ENCODE data around the gene RAD51D.

The RAD51D gene

GRCh38 chr17:35051183-35051578, 68.5 kb downstream of the RAD51D start:
- Histone ChIP-seq H3K9me3 (replicated peaks in 1 of 2; ENCODE audit: control insufficient read depth in 2 of 2, insufficient read depth in 1 of 2, low read depth in 1 of 2, low read length in 2 of 2) (no peaks in the 10 kb centered on the region), H2BK5ac (ENCODE audit: low read length) (no peak overlapping the region), H3K79me1 (ENCODE audit: low read depth, low read length) (no peaks in the 10 kb centered on the region), H3K27ac (replicated peaks; ENCODE audit: low read length) (no peak overlapping the region), H4K8ac (ENCODE audit: low read depth, low read length) (no peak overlapping the region), H3K27me3 (ENCODE audit: control insufficient read depth in 3 of 3, insufficient read depth in 3 of 3, low read depth in 1 of 3, low read length in 3 of 3) (no peaks in the 10 kb centered on the region), H4K91ac (ENCODE audit: low read depth, low read length, poor library complexity) (no peak overlapping the region), H3K23ac (ENCODE audit: low read depth, low read length, poor library complexity) (no peak overlapping the region), H2AK5ac (ENCODE audit: low read depth, low read length) (no peak overlapping the region), H3K4me3 (ENCODE audit: low read length in 2 of 2) (no peak overlapping the region), H2BK15ac (ENCODE audit: low read length) (no peak overlapping the region), H3K9ac (ENCODE audit: low read depth, low read length, poor library complexity) (no peak overlapping the region), H3K4me1 (ENCODE audit: control insufficient read depth in 2 of 2, insufficient read depth in 1 of 2, low read depth in 1 of 2, low read length in 2 of 2) (peaks cover 3 to 4% of the 10 kb centered on the region in 2 donors), H2AFZ (ENCODE audit: low read length) (no peak overlapping the region), H3K36me3 (replicated peaks in 1 of 2; ENCODE audit: control insufficient read depth in 2 of 2, insufficient read depth in 2 of 2, low read length in 2 of 2) (no peaks in the 10 kb centered on the region), H3K18ac (ENCODE audit: low read length) (no peak overlapping the region), H3K4me2 (ENCODE audit: insufficient read depth, low read length, poor library complexity, severe bottlenecking) (no peak overlapping the region), H3K14ac (ENCODE audit: low read length) (no peak overlapping the region), H2BK12ac (ENCODE audit: low read length) (no peak overlapping the region), H2BK120ac (ENCODE audit: low read depth, low read length) (no peak overlapping the region), H3K4ac (ENCODE audit: low read length) (no peak overlapping the region)
- DNase-seq (ENCODE audit: low spot score): no peak
- no CpG with 5 or more reads among the region's 2 CpGs for WGBS, 2 donors (ENCODE audit: extremely low coverage in 2 of 2, insufficient read length in 2 of 2, insufficient replicate concordance in 1 of 2)

- no peak overlapping the region for H2BK12ac ChIP-seq (ENCODE audit: low read length)
- no peak overlapping the region for H2BK120ac ChIP-seq (ENCODE audit: low read depth, low read length)
- no peak overlapping the region for H3K4me3 ChIP-seq (ENCODE audit: low read length in 2 of 2)
- no peaks in the 10 kb centered on the region for H3K27me3 ChIP-seq (ENCODE audit: control insufficient read depth in 3 of 3, insufficient read depth in 3 of 3, low read depth in 1 of 3, low read length in 3 of 3)
- H2BK5ac ChIP-seq (ENCODE audit: low read length): no peak overlapping the region
- H4K8ac ChIP-seq (ENCODE audit: low read depth, low read length): no peak overlapping the region
- no peaks in the 10 kb centered on the region for H3K79me1 ChIP-seq (ENCODE audit: low read depth, low read length)
- no peak overlapping the region for H3K18ac ChIP-seq (ENCODE audit: low read length)
- H3K4me2 ChIP-seq (ENCODE audit: insufficient read depth, low read length, poor library complexity, severe bottlenecking): no peak overlapping the region
- H2BK15ac ChIP-seq (ENCODE audit: low read length): no peak overlapping the region
- no CpG with 5 or more reads among the region's 2 CpGs for WGBS, 2 donors (ENCODE audit: extremely low coverage in 2 of 2, insufficient read length in 2 of 2, insufficient replicate concordance in 1 of 2)
- H3K14ac ChIP-seq (ENCODE audit: low read length): no peak overlapping the region
- no peak overlapping the region for H3K23ac ChIP-seq (ENCODE audit: low read depth, low read length, poor library complexity)
- peaks cover 3 to 4% of the 10 kb centered on the region in 2 donors for H3K4me1 ChIP-seq (ENCODE audit: control insufficient read depth in 2 of 2, insufficient read depth in 1 of 2, low read depth in 1 of 2, low read length in 2 of 2)
- no peak overlapping the region for H2AK5ac ChIP-seq (ENCODE audit: low read depth, low read length)
- no peak overlapping the region for H3K27ac ChIP-seq (replicated peaks; ENCODE audit: low read length)
- H3K4ac ChIP-seq (ENCODE audit: low read length): no peak overlapping the region
- H4K91ac ChIP-seq (ENCODE audit: low read depth, low read length, poor library complexity): no peak overlapping the region
- no peaks in the 10 kb centered on the region for H3K36me3 ChIP-seq (replicated peaks in 1 of 2; ENCODE audit: control insufficient read depth in 2 of 2, insufficient read depth in 2 of 2, low read length in 2 of 2)
- no peak overlapping the region for H2AFZ ChIP-seq (ENCODE audit: low read length)
- H3K9me3 ChIP-seq (replicated peaks in 1 of 2; ENCODE audit: control insufficient read depth in 2 of 2, insufficient read depth in 1 of 2, low read depth in 1 of 2, low read length in 2 of 2): no peaks in the 10 kb centered on the region
- H3K9ac ChIP-seq (ENCODE audit: low read depth, low read length, poor library complexity): no peak overlapping the region
- DNase-seq (ENCODE audit: low spot score): no peak
These were observed 69.5 kb downstream of the RAD51D start for GRCh38 chr17:35050170-35050569.

GRCh38 chr17:35048685-35049379, 70.8 kb downstream of the RAD51D start:
- Histone ChIP-seq H3K27me3 (ENCODE audit: control insufficient read depth in 3 of 3, insufficient read depth in 3 of 3, low read depth in 1 of 3, low read length in 3 of 3) (no peaks in the 10 kb centered on the region), H2BK12ac (ENCODE audit: low read length) (no peak overlapping the region), H3K79me1 (ENCODE audit: low read depth, low read length) (no peaks in the 10 kb centered on the region), H2BK5ac (ENCODE audit: low read length) (no peak overlapping the region), H2AFZ (ENCODE audit: low read length) (no peak overlapping the region), H3K36me3 (replicated peaks in 1 of 2; ENCODE audit: control insufficient read depth in 2 of 2, insufficient read depth in 2 of 2, low read length in 2 of 2) (no peaks in the 10 kb centered on the region), H2BK120ac (ENCODE audit: low read depth, low read length) (no peak overlapping the region), H3K4ac (ENCODE audit: low read length) (no peak overlapping the region), H4K8ac (ENCODE audit: low read depth, low read length) (no peak overlapping the region), H3K4me3 (ENCODE audit: low read length in 2 of 2) (no peak overlapping the region), H3K9ac (ENCODE audit: low read depth, low read length, poor library complexity) (no peak overlapping the region), H3K27ac (replicated peaks; ENCODE audit: low read length) (no peak overlapping the region), H3K4me1 (ENCODE audit: control insufficient read depth in 2 of 2, insufficient read depth in 1 of 2, low read depth in 1 of 2, low read length in 2 of 2) (peaks cover 3 to 4% of the 10 kb centered on the region in 2 donors), H3K14ac (ENCODE audit: low read length) (no peak overlapping the region), H4K91ac (ENCODE audit: low read depth, low read length, poor library complexity) (no peak overlapping the region), H2BK15ac (ENCODE audit: low read length) (no peak overlapping the region), H3K9me3 (replicated peaks in 1 of 2; ENCODE audit: control insufficient read depth in 2 of 2, insufficient read depth in 1 of 2, low read depth in 1 of 2, low read length in 2 of 2) (no peaks in the 10 kb centered on the region), H3K4me2 (ENCODE audit: insufficient read depth, low read length, poor library complexity, severe bottlenecking) (no peak overlapping the region), H3K23ac (ENCODE audit: low read depth, low read length, poor library complexity) (no peak overlapping the region), H3K18ac (ENCODE audit: low read length) (no peak overlapping the region), H2AK5ac (ENCODE audit: low read depth, low read length) (no peak overlapping the region)
- no CpG with 5 or more reads among the region's 3 CpGs for WGBS, 2 donors (ENCODE audit: extremely low coverage in 2 of 2, insufficient read length in 2 of 2, insufficient replicate concordance in 1 of 2)
- no peak for DNase-seq (ENCODE audit: low spot score)

- Histone ChIP-seq H3K4me3 (ENCODE audit: low read length in 2 of 2) (no peak overlapping the region), H3K27me3 (ENCODE audit: control insufficient read depth in 3 of 3, insufficient read depth in 3 of 3, low read depth in 1 of 3, low read length in 3 of 3) (no peaks in the 10 kb centered on the region), H3K9me3 (replicated peaks in 1 of 2; ENCODE audit: control insufficient read depth in 2 of 2, insufficient read depth in 1 of 2, low read depth in 1 of 2, low read length in 2 of 2) (no peaks in the 10 kb centered on the region), H3K23ac (ENCODE audit: low read depth, low read length, poor library complexity) (no peak overlapping the region), H3K4ac (ENCODE audit: low read length) (no peak overlapping the region), H3K9ac (ENCODE audit: low read depth, low read length, poor library complexity) (no peak overlapping the region), H3K27ac (replicated peaks; ENCODE audit: low read length) (peak overlapping the region; percentile 27), H4K8ac (ENCODE audit: low read depth, low read length) (no peak overlapping the region), H2BK12ac (ENCODE audit: low read length) (no peak overlapping the region), H2BK5ac (ENCODE audit: low read length) (no peak overlapping the region), H3K4me2 (ENCODE audit: insufficient read depth, low read length, poor library complexity, severe bottlenecking) (no peak overlapping the region), H2BK15ac (ENCODE audit: low read length) (no peak overlapping the region), H2AFZ (ENCODE audit: low read length) (no peak overlapping the region), H2AK5ac (ENCODE audit: low read depth, low read length) (no peak overlapping the region), H4K91ac (ENCODE audit: low read depth, low read length, poor library complexity) (no peak overlapping the region), H3K36me3 (replicated peaks in 1 of 2; ENCODE audit: control insufficient read depth in 2 of 2, insufficient read depth in 2 of 2, low read length in 2 of 2) (no peaks in the 10 kb centered on the region), H3K14ac (ENCODE audit: low read length) (no peak overlapping the region), H3K4me1 (ENCODE audit: control insufficient read depth in 2 of 2, insufficient read depth in 1 of 2, low read depth in 1 of 2, low read length in 2 of 2) (peaks cover 0 to 4% of the 10 kb centered on the region in 2 donors), H2BK120ac (ENCODE audit: low read depth, low read length) (no peak overlapping the region), H3K79me1 (ENCODE audit: low read depth, low read length) (no peaks in the 10 kb centered on the region), H3K18ac (ENCODE audit: low read length) (no peak overlapping the region)
- DNase-seq (ENCODE audit: low spot score): no peak
- WGBS, 2 donors (ENCODE audit: extremely low coverage in 2 of 2, insufficient read length in 2 of 2, insufficient replicate concordance in 1 of 2): no CpG with 5 or more reads among the region's 5 CpGs
These were observed 72.8 kb downstream of the RAD51D start for GRCh38 chr17:35046740-35047283.

All from neuronal stem cell (in vitro differentiated cells).